HEK293 (cell line): ENCODE measurements around the gene PCDH12.
A peak's percentile ranks its signal among the peaks of the same experiment; 100 is the strongest.

Experiments used
- HOXD13 ChIP-seq: sonication (generic); formaldehyde crosslinking; IDR thresholded peaks from 2 replicates; pipeline ENCODE4 v1.8.0; 2022; ENCODE audit warnings: missing genetic modification reagents, borderline replicate concordance
- KLF7 ChIP-seq: fragments of 450-650 bp; formaldehyde crosslinking; IDR thresholded peaks from 2 replicates; pipeline ENCODE4 v1.5.1; 2016; ENCODE audit warnings: missing biosample characterization, missing genetic modification characterization, borderline replicate concordance
- SETDB1 ChIP-seq: IDR thresholded peaks from one replicate; pipeline ENCODE4 v1.6.1; 2017; ENCODE audit warnings: mild to moderate bottlenecking, low read length, moderate library complexity, mixed read lengths; ENCODE audit not compliant: insufficient read length
- SP3 ChIP-seq: fragments of 450-650 bp; formaldehyde crosslinking; IDR thresholded peaks from 2 replicates; pipeline ENCODE4 v1.5.1; 2016; ENCODE audit warnings: missing biosample characterization, missing genetic modification characterization
- ZBTB20 ChIP-seq: fragments of 450-650 bp; formaldehyde crosslinking; IDR thresholded peaks from 2 replicates; pipeline ENCODE4 v1.5.1; 2016; ENCODE audit warnings: missing biosample characterization, missing genetic modification characterization
- ZBTB21 ChIP-seq: fragments of 450-650 bp; formaldehyde crosslinking; IDR thresholded peaks from 2 replicates; pipeline ENCODE4 v1.5.1; 2017; ENCODE audit warnings: missing biosample characterization, missing genetic modification characterization
- ZEB2 ChIP-seq: fragments of 450-650 bp; formaldehyde crosslinking; IDR thresholded peaks from 2 replicates; pipeline ENCODE4 v1.5.1; 2016; ENCODE audit warnings: missing biosample characterization, missing genetic modification characterization
- ZFP37 ChIP-seq: fragments of 450-650 bp; formaldehyde crosslinking; IDR thresholded peaks from 2 replicates; pipeline ENCODE4 v1.5.1; 2016; ENCODE audit warnings: missing biosample characterization, missing genetic modification characterization
- ZNF18 ChIP-seq: fragments of 450-650 bp; formaldehyde crosslinking; IDR thresholded peaks from 2 replicates; pipeline ENCODE4 v1.5.1; 2016; ENCODE audit warnings: missing biosample characterization, missing genetic modification characterization
- ZNF239 ChIP-seq: fragments of 450-650 bp; formaldehyde crosslinking; IDR thresholded peaks from 2 replicates; pipeline ENCODE4 v1.5.1; 2016; ENCODE audit warnings: missing biosample characterization, missing genetic modification characterization
- ZNF324 ChIP-seq: fragments of 450-650 bp; formaldehyde crosslinking; IDR thresholded peaks from 2 replicates; pipeline ENCODE4 v1.5.1; 2016; ENCODE audit warnings: missing biosample characterization, missing genetic modification characterization
- ZNF341 ChIP-seq: fragments of 450-650 bp; formaldehyde crosslinking; IDR thresholded peaks from 2 replicates; pipeline ENCODE4; 2016; ENCODE audit warnings: low read depth, missing biosample characterization, missing genetic modification characterization
- ZNF354C ChIP-seq: fragments of 450-650 bp; formaldehyde crosslinking; IDR thresholded peaks from 2 replicates; pipeline ENCODE4 v1.5.1; 2016; ENCODE audit warnings: missing biosample characterization, missing genetic modification characterization, low read depth, borderline replicate concordance
- ZNF366 ChIP-seq: fragments of 450-650 bp; formaldehyde crosslinking; conservative IDR thresholded peaks from 2 replicates; pipeline ENCODE4 v1.5.1; 2016; ENCODE audit warnings: missing biosample characterization, missing genetic modification characterization
- ZNF837 ChIP-seq: fragments of 450-650 bp; formaldehyde crosslinking; IDR thresholded peaks from 2 replicates; pipeline ENCODE4 v1.5.1; 2016; ENCODE audit warnings: missing biosample characterization, missing genetic modification characterization
- ZSCAN23 ChIP-seq: fragments of 450-650 bp; formaldehyde crosslinking; IDR thresholded peaks from 2 replicates; pipeline ENCODE4 v1.5.1; 2016; ENCODE audit warnings: missing biosample characterization, missing genetic modification characterization
- ZXDB ChIP-seq: fragments of 450-650 bp; formaldehyde crosslinking; IDR thresholded peaks from 2 replicates; pipeline ENCODE4 v1.5.1; 2016; ENCODE audit warnings: missing biosample characterization, missing genetic modification characterization
- TF ChIP-seq, protein P1 (sequence below): fragments of 450-650 bp; formaldehyde crosslinking; IDR thresholded peaks from 2 replicates; pipeline ENCODE4 v1.5.1; 2016; ENCODE audit warnings: missing biosample characterization, missing genetic modification characterization
- TF ChIP-seq, protein P2 (sequence below): fragments of 450-650 bp; formaldehyde crosslinking; IDR thresholded peaks from 2 replicates; pipeline ENCODE4 v1.5.1; 2017; ENCODE audit warnings: missing biosample characterization, missing genetic modification characterization
- TF ChIP-seq, protein P3 (sequence below): fragments of 450-650 bp; formaldehyde crosslinking; IDR thresholded peaks from 2 replicates; pipeline ENCODE4 v1.5.1; 2016; ENCODE audit warnings: missing biosample characterization, missing genetic modification characterization
- TF ChIP-seq, protein P4 (sequence below): fragments of 450-650 bp; formaldehyde crosslinking; IDR thresholded peaks from 2 replicates; pipeline ENCODE4 v1.5.1; 2016; ENCODE audit warnings: missing biosample characterization, missing genetic modification characterization, borderline replicate concordance
- TF ChIP-seq, protein P5 (sequence below): fragments of 450-650 bp; formaldehyde crosslinking; IDR thresholded peaks from 2 replicates; pipeline ENCODE4 v1.5.1; 2016; ENCODE audit warnings: missing biosample characterization, missing genetic modification characterization

The PCDH12 gene

GRCh38 chr5:141968914-141969608, 11.1 kb upstream of the PCDH12 start, which contains the start of gene RNF14 (continued):
- TF ChIP-seq ZNF837 (tag by site-specific recombination), result no peak
- TF ChIP-seq ZNF341 (tag by site-specific recombination), result peak; percentile 74
- TF ChIP-seq HOXD13 (CRISPR knock-in tag), result 0 out of 2 replicates have a peak, but pooled peaks have one; percentile 54
- peak; percentile 91 for TF ChIP-seq ZEB2 (tag by site-specific recombination)
- TF ChIP-seq KLF7 (tag by site-specific recombination), result peak; percentile 94
- TF ChIP-seq, protein P1, sequence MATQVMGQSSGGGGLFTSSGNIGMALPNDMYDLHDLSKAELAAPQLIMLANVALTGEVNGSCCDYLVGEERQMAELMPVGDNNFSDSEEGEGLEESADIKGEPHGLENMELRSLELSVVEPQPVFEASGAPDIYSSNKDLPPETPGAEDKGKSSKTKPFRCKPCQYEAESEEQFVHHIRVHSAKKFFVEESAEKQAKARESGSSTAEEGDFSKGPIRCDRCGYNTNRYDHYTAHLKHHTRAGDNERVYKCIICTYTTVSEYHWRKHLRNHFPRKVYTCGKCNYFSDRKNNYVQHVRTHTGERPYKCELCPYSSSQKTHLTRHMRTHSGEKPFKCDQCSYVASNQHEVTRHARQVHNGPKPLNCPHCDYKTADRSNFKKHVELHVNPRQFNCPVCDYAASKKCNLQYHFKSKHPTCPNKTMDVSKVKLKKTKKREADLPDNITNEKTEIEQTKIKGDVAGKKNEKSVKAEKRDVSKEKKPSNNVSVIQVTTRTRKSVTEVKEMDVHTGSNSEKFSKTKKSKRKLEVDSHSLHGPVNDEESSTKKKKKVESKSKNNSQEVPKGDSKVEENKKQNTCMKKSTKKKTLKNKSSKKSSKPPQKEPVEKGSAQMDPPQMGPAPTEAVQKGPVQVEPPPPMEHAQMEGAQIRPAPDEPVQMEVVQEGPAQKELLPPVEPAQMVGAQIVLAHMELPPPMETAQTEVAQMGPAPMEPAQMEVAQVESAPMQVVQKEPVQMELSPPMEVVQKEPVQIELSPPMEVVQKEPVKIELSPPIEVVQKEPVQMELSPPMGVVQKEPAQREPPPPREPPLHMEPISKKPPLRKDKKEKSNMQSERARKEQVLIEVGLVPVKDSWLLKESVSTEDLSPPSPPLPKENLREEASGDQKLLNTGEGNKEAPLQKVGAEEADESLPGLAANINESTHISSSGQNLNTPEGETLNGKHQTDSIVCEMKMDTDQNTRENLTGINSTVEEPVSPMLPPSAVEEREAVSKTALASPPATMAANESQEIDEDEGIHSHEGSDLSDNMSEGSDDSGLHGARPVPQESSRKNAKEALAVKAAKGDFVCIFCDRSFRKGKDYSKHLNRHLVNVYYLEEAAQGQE (tag by site-specific recombination), result peak; percentile 82
- TF ChIP-seq ZXDB (tag by site-specific recombination), result peak; percentile 91
- peak; percentile 98 for TF ChIP-seq ZFP37 (tag by site-specific recombination)
- peak; percentile 65; the same call in 1 of the 2 replicates for TF ChIP-seq ZNF324 (tag by site-specific recombination)
- TF ChIP-seq ZNF354C (tag by site-specific recombination), result no peak
- TF ChIP-seq, protein P2, sequence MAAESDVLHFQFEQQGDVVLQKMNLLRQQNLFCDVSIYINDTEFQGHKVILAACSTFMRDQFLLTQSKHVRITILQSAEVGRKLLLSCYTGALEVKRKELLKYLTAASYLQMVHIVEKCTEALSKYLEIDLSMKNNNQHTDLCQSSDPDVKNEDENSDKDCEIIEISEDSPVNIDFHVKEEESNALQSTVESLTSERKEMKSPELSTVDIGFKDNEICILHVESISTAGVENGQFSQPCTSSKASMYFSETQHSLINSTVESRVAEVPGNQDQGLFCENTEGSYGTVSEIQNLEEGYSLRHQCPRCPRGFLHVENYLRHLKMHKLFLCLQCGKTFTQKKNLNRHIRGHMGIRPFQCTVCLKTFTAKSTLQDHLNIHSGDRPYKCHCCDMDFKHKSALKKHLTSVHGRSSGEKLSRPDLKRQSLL (tag by site-specific recombination), result no peak
- TF ChIP-seq ZNF366 (tag by site-specific recombination), result 0 out of 2 replicates have a peak, but pooled peaks have one; percentile 35
- TF ChIP-seq, protein P3, sequence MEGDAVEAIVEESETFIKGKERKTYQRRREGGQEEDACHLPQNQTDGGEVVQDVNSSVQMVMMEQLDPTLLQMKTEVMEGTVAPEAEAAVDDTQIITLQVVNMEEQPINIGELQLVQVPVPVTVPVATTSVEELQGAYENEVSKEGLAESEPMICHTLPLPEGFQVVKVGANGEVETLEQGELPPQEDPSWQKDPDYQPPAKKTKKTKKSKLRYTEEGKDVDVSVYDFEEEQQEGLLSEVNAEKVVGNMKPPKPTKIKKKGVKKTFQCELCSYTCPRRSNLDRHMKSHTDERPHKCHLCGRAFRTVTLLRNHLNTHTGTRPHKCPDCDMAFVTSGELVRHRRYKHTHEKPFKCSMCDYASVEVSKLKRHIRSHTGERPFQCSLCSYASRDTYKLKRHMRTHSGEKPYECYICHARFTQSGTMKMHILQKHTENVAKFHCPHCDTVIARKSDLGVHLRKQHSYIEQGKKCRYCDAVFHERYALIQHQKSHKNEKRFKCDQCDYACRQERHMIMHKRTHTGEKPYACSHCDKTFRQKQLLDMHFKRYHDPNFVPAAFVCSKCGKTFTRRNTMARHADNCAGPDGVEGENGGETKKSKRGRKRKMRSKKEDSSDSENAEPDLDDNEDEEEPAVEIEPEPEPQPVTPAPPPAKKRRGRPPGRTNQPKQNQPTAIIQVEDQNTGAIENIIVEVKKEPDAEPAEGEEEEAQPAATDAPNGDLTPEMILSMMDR (tag by site-specific recombination), result peak; percentile 91
- TF ChIP-seq ZSCAN23 (tag by site-specific recombination), result 0 out of 2 replicates have a peak, but pooled peaks have one; percentile 41
- TF ChIP-seq, protein P4, sequence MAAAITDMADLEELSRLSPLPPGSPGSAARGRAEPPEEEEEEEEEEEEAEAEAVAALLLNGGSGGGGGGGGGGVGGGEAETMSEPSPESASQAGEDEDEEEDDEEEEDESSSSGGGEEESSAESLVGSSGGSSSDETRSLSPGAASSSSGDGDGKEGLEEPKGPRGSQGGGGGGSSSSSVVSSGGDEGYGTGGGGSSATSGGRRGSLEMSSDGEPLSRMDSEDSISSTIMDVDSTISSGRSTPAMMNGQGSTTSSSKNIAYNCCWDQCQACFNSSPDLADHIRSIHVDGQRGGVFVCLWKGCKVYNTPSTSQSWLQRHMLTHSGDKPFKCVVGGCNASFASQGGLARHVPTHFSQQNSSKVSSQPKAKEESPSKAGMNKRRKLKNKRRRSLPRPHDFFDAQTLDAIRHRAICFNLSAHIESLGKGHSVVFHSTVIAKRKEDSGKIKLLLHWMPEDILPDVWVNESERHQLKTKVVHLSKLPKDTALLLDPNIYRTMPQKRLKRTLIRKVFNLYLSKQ (tag by site-specific recombination), result no peak
- peak; percentile 87 for TF ChIP-seq SP3 (tag by site-specific recombination)
- TF ChIP-seq ZNF239 (tag by site-specific recombination), result no peak
- TF ChIP-seq ZBTB20 (tag by site-specific recombination), result peak; percentile 90
- 0 out of 2 replicates have a peak, but pooled peaks have one; percentile 23 for TF ChIP-seq ZBTB21
- no peak for TF ChIP-seq SETDB1
- peak; percentile 34; the same call in 1 of the 2 replicates for TF ChIP-seq ZNF18 (tag by site-specific recombination)
- TF ChIP-seq, protein P5, sequence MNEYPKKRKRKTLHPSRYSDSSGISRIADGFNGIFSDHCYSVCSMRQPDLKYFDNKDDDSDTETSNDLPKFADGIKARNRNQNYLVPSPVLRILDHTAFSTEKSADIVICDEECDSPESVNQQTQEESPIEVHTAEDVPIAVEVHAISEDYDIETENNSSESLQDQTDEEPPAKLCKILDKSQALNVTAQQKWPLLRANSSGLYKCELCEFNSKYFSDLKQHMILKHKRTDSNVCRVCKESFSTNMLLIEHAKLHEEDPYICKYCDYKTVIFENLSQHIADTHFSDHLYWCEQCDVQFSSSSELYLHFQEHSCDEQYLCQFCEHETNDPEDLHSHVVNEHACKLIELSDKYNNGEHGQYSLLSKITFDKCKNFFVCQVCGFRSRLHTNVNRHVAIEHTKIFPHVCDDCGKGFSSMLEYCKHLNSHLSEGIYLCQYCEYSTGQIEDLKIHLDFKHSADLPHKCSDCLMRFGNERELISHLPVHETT (tag by site-specific recombination), result no peak
